GM19328 (cell line): ENCODE results near the gene ADD1.
"Not testable (repeated sequence)": the region's sequence is repeated elsewhere in the genome, so short reads cannot be mapped to it uniquely, and the experiment has no call there.

Source experiments
- ATAC-seq: cut with Tn5 transposase; IDR thresholded peaks from one replicate; pipeline ENCODE4 v1.9.1; 2021; ENCODE audit warnings: mild to moderate bottlenecking, moderate library complexity; ENCODE audit not compliant: unreplicated experiment

Gene ADD1

DNA sequence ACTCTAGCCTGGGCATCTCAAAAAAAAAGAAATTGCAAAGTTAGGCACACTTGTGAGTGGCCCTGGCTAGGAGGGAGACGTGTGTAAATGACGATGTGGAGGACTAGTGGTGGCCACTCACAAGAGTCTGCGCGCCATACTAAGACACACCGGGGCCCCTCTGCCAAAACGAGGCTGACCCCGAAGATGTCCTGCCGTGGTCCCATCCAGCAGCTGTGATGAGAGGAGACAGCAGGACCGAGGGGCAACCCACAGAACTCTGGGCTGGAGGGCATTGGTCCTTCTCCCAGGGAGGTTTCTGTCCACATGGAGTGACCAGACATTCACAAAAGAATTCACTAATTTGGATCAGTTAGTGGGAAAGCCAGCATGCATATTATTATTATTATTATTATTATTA, 72.1 kb downstream of the ADD1 start:
- ATAC-seq, result no peak

DNA sequence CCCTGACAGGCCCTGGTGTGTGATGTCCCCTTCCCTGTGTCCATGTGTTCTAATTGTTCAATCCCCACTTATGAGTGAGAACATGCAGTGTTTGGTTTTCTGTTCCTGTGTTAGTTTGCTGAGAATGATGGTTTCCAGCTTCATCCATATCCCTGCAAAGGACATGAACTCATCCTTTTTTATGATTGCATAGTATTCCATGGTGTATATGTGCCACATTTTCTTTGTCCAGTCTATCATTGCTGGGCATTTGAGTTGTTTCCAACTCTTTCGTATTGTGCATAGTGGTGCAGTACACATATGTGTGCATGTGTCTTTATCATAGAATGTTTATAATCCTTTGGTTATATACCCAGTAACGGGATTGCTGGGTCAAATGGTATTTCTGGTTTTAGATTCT, 73.1 kb downstream of the ADD1 start:
- ATAC-seq, result not testable (repeated sequence)

DNA sequence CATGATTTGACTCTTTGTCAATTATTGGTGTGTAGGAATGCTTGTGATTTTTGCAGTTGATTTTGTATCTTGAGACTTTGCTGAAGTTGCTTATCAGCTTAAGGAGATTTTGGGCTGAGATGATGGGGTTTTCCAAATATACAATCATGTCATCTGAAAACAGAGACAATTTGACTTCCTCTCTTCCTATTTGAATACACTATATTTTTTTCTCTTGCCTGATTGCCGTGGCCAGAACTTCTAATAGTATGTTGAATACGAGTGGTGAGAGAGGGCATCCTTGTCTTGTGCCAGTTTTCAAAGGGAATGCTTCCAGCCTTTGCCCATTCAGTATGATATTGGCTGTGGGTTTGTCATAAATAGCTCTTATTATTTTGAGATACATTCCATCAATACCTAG, 74.7 kb downstream of the ADD1 start:
- not testable (repeated sequence) for ATAC-seq

DNA sequence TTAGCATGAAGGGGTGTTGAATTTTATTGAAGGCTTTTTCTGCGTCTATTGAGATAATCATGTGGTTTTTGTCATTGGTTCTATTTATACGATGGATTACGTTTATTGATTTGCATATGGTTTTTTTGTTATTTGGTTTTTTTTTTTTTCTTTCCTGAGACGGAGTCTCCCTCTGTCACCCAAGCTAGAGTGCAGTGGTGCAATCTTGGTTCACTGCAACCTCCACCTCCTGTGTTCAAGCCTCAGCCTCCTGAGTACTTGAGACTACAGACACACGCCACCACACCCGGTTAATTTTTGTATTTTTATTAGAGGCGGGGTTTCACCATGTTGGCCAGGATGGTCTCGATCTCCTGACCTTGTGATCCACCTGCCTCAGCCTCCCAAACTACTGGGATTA, 75.1 kb downstream of the ADD1 start:
- not testable (repeated sequence) for ATAC-seq

DNA sequence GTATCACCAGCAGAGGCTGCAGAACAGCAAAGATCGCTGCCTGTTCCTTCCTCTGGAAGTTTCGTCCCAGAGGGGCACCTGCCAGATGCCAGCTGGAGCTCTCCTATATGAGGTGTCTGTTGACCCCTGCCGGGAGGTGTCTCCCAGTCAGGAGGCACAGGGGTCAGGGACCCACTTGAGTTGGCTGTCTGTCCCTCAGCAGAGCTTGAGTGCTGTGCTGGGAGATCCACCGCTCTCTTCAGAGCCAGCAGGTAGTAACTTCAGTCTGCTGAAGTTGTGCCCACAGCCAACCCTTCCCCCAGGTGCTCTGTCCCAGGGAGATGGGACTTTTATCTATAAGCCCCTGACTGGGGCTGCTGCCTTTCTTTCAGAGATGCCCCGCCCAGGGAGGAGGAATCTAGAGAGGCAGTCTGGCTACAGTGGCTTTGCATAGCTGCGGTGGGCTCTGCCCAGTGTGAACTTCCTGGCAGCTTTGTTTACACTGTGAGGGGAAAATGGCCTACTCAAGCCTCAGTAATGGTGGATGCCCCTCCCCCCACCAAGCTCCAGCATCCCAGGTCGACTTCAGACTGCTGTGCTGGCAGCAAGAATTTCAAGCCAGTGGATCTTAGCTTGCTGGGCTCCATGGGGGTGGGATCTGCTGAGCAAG, 78.9 kb downstream of the ADD1 start:
- ATAC-seq, result not testable (repeated sequence)

DNA sequence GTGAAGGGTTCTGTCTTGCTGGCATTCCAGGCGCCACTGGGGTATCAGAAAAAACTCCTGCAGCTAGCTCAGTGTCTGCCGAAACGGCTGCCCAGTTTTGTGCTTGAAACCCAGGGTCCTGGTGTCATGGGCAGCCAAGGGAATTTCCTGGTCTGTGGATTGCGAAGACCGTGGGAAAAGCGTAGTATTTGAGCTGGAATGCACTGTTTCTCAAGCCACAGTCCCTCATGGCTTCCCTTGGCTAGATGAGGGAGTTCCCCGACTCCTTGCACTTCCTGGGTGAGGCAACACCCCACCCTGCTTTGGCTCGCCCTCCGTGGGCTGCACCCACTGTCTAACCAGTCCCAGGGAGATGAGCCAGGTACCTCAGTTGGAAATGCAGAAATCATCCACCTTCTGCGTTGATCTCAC, 79.5 kb downstream of the ADD1 start:
- no peak for ATAC-seq

DNA sequence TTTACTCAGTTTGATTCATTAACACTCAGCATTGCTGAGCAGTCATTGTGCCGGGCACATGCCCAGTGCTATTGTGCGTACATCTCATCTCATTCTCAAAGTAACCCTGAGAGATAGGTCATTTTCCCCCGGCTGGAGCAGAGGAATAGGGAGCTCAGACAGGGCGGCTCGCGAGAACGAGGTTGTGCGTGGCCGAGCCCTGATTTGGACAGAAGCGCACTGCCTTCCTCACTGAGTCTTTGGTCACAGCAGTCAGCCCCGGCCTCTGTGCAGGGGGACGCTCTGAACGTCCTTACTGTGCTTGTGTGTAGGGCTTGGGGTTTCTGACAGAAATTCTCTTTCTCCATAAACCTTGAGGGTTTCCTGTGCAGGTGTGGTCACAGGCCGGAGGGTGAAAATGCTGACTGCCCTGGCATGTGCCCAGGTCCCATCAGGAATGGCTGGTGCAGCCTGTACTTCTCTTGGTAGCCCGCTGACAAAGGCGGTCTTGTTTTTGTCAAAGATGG, 80.1 kb downstream of the ADD1 start:
- ATAC-seq, result no peak

DNA sequence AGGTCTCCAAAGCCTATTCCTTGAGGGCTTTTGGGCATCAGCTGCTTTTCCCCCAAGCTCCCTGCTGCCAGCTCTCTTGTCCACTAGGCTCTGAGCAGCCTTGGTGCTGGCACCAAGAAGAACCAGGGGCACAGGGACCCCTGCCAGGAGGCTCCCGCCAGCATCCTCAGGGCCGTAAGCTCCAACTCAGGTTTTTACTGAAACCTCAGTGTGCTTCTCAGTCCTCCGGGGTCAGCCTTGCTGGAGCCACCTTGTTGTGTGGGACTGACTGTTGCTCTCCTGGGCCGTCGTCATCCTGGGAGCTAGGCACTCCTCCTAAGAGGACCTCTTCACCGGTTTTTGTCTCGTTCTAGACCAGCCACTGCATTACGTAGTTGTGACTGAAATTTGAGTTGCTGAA, 80.6 kb downstream of the ADD1 start:
- ATAC-seq, result no peak

DNA sequence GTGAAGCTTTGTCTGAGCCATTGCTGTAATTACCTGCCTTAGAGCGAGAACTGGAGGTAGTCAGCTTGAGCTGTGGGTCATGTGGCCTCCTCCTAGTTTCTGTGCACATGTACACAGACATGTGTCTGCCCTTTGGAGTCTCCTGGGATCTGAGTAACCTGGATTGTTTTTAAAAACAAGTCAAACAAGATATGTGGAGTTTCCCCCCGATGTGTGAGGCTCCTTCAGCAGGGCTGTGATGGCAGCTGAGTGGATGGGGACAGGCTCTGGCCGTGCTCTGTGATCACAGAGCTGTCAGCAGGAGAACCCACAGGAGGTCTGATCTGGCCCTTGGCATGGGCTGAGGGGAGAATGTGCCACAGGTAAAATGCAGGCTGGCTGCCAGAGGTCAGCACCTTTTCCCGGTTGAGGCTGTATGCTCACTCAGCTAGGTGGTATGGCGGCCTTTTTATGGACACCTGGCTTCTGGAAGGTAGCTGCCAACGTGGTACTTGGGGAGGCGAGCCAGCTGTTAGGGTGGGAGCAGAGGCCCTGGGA, 81.2 kb downstream of the ADD1 start:
- no peak for ATAC-seq

DNA sequence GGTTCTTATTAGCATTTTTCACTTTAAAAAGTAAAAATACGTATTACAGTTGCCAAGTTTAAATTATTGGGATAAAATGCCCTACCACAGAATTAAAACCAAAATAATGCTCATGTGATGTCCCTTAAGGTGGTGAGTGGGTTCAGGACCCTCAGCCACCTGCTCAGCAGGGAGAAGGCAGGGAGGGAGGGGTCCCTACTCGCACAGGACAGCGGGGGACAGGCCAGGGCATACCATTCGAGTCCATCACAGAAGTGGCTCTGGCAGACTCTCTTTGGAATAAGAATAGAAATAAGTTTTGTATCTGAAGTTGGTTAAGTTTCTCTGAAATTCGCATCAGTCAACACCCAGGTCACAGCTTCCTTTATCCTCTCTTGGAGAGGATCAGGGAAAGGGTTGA, 81.9 kb downstream of the ADD1 start:
- no peak for ATAC-seq

DNA sequence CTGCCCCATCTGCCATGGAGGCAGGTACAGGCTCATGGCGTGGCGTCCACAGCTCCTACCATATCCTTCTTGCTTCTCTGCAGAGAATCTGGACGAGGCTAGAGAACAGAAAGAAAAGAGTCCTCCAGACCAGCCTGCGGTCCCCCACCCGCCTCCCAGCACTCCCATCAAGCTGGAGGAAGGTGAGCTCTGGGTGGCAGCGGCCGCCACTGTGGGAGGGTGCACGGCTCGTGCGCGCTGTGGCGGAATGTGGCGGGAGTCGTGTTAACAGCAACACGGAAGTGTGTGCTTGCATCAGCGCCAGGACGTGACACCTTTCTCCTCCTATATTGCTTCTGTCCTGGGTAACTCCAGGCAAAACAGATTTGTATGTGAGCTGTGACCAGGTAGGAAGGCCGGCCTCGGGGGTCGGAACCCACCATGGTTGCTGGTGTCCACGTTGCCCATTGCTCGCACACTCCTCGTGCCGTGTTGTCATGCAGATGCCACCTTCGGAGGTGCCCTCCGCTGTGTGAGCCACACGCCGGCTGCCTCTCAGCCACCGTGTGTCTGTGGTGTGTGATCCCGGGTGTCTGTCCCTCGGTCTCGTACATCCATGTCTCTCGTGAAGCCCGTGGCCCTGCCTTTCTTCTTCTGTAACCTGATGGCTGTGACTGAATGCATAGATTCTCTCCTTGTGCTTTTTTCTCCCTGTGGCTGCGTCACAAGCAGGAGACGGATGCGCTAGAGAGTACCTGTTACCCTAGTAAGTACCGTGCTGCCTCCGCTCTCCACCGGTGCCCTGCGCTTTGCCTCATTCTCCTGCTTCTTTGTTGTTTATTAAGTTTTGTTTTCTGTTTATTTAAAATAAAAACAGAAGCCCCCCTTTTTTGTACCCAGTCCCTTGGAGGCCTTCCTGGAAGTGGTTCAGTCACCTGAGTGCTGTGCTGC, 82.6 kb downstream of the ADD1 start:
- ATAC-seq, result no peak

DNA sequence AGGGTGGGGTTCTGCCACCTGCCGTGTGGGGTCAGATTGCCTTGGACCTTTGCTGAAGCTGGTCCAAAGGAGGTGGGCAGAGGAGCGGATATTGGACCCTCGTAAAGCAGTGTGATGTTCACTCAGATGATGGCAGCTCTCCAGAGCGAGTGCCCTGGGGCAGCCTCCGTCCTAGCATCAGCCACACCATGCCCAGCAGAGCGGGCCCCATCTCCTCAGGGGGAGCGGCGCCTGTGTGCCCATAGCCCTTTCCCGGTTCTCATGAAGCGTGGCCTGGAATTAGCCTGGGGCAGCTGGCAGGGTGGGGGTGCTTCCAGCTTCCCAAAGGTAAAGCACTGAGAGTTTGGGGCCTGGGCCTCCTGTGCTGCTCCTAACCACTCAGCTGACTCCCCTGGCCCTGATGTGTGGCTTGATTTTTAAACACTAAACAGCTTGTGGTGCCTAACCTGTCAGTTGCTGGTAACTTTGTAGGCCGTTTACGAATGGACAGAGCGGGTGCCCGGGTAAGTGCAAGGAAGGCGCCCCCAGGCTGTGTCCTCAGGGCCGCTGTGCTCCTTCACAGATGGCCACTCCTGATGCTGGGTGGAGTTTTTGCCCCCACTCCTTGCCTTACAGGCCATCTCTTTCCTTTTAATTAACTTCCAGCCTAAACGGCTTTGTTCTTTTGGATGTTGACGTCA, 83.5 kb downstream of the ADD1 start:
- ATAC-seq, result no peak

DNA sequence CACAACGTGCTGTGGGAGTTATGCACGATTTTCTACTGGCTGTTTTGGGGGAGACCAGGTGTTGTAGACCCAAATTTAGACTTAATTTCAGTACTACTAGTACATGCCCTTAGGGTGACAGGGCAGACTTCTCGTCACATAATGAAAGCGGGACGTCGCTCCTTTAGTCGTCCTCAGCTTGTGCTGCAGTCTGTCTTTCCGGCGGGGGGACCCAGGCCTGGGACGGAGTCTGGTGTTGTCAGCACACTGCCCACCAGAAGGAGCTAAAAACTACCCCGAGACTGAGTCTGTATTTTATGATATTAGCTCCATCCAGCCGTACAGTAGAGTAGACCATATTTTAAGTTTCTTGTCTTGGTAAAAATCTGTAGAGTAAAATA, 84.0 kb downstream of the ADD1 start:
- ATAC-seq, result no peak

DNA sequence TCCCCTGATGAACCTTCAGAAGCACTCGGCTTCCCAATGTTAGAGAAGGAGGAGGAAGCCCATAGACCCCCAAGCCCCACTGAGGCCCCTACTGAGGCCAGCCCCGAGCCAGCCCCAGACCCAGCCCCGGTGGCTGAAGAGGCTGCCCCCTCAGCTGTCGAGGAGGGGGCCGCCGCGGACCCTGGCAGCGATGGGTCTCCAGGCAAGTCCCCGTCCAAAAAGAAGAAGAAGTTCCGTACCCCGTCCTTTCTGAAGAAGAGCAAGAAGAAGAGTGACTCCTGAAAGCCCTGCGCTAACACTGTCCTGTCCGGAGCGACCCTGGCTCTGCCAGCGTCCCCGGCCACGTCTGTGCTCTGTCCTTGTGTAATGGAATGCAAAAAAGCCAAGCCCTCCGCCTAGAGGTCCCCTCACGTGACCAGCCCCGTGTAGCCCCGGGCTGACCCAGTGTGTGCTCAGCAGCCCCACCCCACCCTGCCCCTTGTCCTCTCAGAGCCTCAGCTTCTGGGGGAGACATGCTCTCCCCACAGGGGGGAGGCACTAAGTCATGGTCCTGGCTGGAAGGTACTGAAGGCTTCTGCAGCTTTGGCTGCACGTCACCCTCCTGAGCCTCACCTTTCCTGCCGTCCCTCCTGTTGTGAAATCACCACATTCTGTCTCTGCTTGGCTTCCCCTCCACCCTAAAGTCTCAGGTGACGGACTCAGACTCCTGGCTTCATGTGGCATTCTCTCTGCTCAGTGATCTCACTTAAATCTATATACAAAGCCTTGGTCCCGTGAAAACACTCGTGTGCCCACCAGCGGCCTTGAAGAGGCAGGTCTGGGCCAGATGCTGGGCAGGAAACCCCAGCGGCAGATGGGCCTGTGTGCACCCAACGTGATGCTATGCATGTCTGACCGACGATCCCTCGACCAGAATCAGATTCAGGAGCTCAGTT, 84.9 kb downstream of the ADD1 start:
- ATAC-seq, result no peak

DNA sequence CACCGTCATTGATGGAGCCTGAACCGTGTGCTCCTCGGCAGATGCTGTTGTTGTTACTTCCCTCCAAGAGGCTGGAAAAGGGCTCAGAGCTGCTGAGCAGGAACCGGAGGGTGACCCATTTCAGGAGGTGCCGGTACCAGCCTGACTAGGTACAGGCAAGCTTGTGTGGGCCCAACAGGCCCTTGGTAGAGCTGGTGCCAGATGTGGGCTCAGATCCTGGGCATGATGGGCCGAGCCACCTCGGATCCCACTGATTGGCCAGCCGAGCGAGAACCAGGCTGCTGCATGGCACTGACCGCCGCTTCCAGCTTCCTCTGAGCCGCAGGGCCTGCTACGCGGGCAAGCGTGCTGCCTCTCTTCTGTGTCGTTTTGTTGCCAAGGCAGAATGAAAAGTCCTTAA, 85.8 kb downstream of the ADD1 start:
- ATAC-seq, result no peak

DNA sequence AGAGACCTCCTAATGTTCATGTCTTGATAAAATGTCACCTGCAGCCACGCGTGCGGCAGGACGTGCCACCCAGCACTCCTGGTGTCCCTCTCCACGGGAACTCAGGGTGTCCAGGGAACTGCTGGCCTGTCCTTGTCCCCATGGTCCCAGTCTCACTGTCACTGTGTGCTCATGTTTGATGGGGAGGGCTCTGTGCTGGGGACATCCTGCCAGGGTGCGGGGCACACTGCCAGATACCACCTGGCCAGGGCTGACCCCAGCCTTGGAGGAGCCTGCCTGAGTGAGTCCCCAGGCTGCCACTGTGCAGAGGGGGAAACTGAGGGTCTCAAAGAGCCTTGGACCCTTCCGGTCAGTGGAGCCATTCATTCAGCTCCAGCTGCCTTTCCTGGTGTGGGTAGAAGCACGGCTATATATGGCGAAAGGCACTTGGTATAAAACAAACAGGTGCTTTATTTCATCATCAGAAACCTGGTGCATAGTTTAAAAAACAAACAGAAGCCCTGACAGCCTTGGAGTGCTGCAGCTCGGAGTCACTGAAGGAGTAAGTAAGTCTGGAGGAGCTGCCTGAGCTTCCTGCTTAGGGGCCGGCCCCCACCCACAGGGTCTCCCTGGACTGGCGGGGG, 86.6 kb downstream of the ADD1 start:
- no peak for ATAC-seq

DNA sequence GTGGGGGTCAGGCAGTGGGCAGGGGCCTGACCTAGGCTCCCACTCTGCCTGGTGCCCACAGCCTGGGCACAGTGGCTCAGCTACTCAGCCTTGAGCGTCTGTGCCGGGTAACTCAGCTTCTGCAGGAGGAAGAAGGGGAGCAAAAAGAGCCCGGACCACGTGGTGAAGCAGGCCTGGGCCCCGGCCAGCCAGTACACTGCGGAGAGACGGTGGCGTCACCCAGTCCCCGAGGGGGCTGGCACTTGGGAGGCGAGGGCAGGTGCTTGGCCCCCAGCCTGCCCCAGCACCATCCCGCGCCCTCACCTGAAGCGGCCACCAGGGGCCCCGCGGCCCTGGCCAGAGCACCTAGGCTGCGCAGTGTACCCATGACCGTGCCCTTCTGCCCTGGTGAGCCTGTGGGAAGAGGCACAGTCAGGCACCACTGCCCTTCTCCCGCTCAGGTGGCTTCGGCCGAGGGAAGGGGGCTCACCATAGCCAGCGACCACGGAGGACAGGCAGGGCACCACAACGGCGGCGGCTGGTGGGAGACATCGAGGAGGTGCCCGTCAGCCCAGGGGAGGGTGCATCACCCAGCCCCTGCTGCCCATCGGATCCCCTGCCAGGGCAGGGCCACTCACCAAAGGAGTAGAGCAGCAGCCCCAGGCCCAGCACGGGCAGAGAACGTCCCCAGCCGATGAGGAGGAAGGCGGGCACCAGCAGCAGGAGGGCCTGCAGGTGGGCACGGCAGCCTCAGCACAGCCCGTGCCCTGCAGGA, 87.3 kb downstream of the ADD1 start:
- ATAC-seq, result no peak

DNA sequence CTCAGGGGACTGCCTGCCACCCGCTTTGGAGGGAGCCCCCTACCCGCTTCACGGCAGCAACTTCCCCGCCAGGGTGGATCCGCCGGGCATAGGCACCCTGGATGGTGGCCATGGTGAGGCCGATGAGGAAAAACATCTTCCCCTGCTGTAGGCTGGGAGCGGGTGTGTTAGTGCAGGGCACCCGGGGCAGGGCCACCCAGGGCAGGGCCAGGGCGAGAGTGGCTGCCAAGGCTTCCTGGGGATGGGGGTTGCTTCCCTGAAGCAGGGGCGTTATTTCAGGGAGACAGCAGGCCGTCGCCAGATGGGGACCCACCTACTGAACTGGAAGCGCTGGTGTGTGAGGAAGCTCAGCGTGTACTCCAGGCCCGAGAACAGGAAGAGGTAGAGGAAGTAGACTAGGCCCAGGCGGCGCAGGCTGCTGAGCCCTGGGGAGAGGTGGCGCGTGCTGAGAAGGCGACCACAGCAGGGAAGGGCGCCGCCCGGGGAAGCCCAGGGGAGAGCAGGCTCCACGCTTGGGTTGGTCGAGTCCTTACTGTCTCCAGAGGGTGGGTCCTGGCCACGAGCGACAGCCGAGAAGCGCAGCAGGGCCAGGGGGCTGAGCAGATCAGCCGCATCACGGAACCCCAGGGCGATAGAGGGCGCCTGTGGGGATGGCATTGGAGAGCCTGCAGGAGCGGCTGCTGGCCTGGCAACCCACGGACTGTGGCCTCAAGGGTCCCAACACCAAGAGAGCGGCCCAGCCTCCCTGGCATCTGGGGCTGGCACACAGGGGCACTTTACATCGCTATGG, 88.1 kb downstream of the ADD1 start:
- ATAC-seq, result peak; percentile 38
